ENCODE data around the gene TSPO.

TSPO gene

GRCh38 chr22:43126501-43127165 lies 24.7 kb upstream of the TSPO start:
- Histone ChIP-seq H3K36me3 (replicated peaks; ENCODE audit: insufficient read depth, low read length) (no peaks in the 10 kb centered on the region), H3K4me1 (ENCODE audit: low read length) (peaks cover 18% of the 10 kb centered on the region), H3K9me2 (replicated peaks; ENCODE audit: insufficient read depth, low read length) (no peaks in the 10 kb centered on the region), H3K9me3 (replicated peaks; ENCODE audit: insufficient read depth, low read length) (no peaks in the 10 kb centered on the region), H3K4me2 (ENCODE audit: low read depth, low read length) (no peak overlapping the region), H2AFZ (ENCODE audit: low read length) (no peak overlapping the region), H3K27ac (ENCODE audit: low read length) (no peak overlapping the region), H4K20me1 (ENCODE audit: insufficient read depth, low read length) (no peaks in the 10 kb centered on the region), H3K4me3 (ENCODE audit: low read length) (no peak overlapping the region), H3F3A (ENCODE audit: insufficient read depth, low read length) (peaks cover 7% of the 10 kb centered on the region; the same call in 1 of the 2 replicates), H3K9ac (ENCODE audit: low read length) (no peak overlapping the region), H3K27me3 (replicated peaks; ENCODE audit: insufficient read depth, low read length) (no peaks in the 10 kb centered on the region), H3K79me2 (ENCODE audit: low read length) (no peaks in the 10 kb centered on the region)
- no peak for TF ChIP-seq CTCF (IDR thresholded peaks at IDR 0.05; ENCODE audit: low read length)
- no peak for TF ChIP-seq EZH2 (optimal IDR thresholded peaks at IDR 0.05; ENCODE audit: low read depth, low read length)
- no peak for DNase-seq

GRCh38 chr22:43127166-43127908 lies 24.0 kb upstream of the TSPO start:
- no peaks in the 10 kb centered on the region for H4K20me1 ChIP-seq (ENCODE audit: insufficient read depth, low read length)
- TF ChIP-seq EZH2phosphoT487 (IDR thresholded peaks at IDR 0.05; ENCODE audit: low read length) (no peak), CTCF (IDR thresholded peaks at IDR 0.05; ENCODE audit: low read length) (no peak), EZH2 (optimal IDR thresholded peaks at IDR 0.05; ENCODE audit: low read depth, low read length) (no peak)
- no peak overlapping the region for H3K27ac ChIP-seq (ENCODE audit: low read length)
- no peak overlapping the region for H3K4me3 ChIP-seq (ENCODE audit: low read length)
- peaks cover 7% of the 10 kb centered on the region; the same call in 1 of the 2 replicates for H3F3A ChIP-seq (ENCODE audit: insufficient read depth, low read length)
- DNase-seq: no peak
- no peak overlapping the region for H2AFZ ChIP-seq (ENCODE audit: low read length)
- H3K36me3 ChIP-seq (replicated peaks; ENCODE audit: insufficient read depth, low read length): no peaks in the 10 kb centered on the region
- H3K79me2 ChIP-seq (ENCODE audit: low read length): no peaks in the 10 kb centered on the region
- no peak overlapping the region for H3K4me2 ChIP-seq (ENCODE audit: low read depth, low read length)
- no peaks in the 10 kb centered on the region for H3K27me3 ChIP-seq (replicated peaks; ENCODE audit: insufficient read depth, low read length)
- peaks cover 18% of the 10 kb centered on the region for H3K4me1 ChIP-seq (ENCODE audit: low read length)
- H3K9me3 ChIP-seq (replicated peaks; ENCODE audit: insufficient read depth, low read length): no peaks in the 10 kb centered on the region
- H3K9me2 ChIP-seq (replicated peaks; ENCODE audit: insufficient read depth, low read length): no peaks in the 10 kb centered on the region
- no peak overlapping the region for H3K9ac ChIP-seq (ENCODE audit: low read length)

- DNase-seq: no peak
- Histone ChIP-seq H3F3A (ENCODE audit: insufficient read depth, low read length) (peaks cover 7% of the 10 kb centered on the region; the same call in 1 of the 2 replicates), H2AFZ (ENCODE audit: low read length) (no peak overlapping the region), H3K79me2 (ENCODE audit: low read length) (no peaks in the 10 kb centered on the region), H3K9ac (ENCODE audit: low read length) (no peak overlapping the region), H3K4me1 (ENCODE audit: low read length) (peaks cover 18% of the 10 kb centered on the region), H3K9me3 (replicated peaks; ENCODE audit: insufficient read depth, low read length) (no peaks in the 10 kb centered on the region), H3K4me2 (ENCODE audit: low read depth, low read length) (no peak overlapping the region), H4K20me1 (ENCODE audit: insufficient read depth, low read length) (no peaks in the 10 kb centered on the region), H3K27me3 (replicated peaks; ENCODE audit: insufficient read depth, low read length) (no peaks in the 10 kb centered on the region), H3K4me3 (ENCODE audit: low read length) (no peak overlapping the region), H3K36me3 (replicated peaks; ENCODE audit: insufficient read depth, low read length) (no peaks in the 10 kb centered on the region), H3K27ac (ENCODE audit: low read length) (no peak overlapping the region), H3K9me2 (replicated peaks; ENCODE audit: insufficient read depth, low read length) (no peaks in the 10 kb centered on the region)
- TF ChIP-seq CTCF (IDR thresholded peaks at IDR 0.05; ENCODE audit: low read length) (no peak), EZH2phosphoT487 (IDR thresholded peaks at IDR 0.05; ENCODE audit: low read length) (no peak), EZH2 (optimal IDR thresholded peaks at IDR 0.05; ENCODE audit: low read depth, low read length) (no peak)
Observed at GRCh38 chr22:43128116-43128515, 23.2 kb upstream of the TSPO start.
